ENCODE results near the gene NTHL1.
A peak's percentile ranks its signal among the peaks of the same experiment; 100 is the strongest.

The NTHL1 gene

DNA sequence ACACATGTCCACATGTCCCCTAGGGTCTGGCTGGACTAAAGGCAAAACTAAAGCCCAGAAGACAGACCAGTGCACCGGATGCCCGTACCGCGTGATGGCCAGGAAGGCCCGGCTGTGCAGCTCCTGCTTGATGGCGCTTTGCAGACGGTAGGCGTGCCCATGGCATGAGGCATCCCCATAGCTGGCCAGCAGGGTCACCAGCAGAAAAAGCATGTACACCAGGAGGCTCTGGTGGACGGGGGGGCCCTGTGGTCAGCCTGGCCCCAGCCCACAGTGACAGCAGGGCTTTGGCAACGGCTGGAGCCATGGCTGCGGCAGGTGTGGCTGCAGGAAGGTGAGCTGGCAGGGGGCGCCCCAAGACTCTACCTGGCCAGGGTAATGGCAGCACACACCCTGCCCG, 45.2 kb upstream of the NTHL1 start:
- in situ Hi-C loops (cut with HindIII; ENCODE audit: low pct_ligation_motif_present, low sequenced_read_pairs): no loop called here
- TF ChIP-seq, protein P1, sequence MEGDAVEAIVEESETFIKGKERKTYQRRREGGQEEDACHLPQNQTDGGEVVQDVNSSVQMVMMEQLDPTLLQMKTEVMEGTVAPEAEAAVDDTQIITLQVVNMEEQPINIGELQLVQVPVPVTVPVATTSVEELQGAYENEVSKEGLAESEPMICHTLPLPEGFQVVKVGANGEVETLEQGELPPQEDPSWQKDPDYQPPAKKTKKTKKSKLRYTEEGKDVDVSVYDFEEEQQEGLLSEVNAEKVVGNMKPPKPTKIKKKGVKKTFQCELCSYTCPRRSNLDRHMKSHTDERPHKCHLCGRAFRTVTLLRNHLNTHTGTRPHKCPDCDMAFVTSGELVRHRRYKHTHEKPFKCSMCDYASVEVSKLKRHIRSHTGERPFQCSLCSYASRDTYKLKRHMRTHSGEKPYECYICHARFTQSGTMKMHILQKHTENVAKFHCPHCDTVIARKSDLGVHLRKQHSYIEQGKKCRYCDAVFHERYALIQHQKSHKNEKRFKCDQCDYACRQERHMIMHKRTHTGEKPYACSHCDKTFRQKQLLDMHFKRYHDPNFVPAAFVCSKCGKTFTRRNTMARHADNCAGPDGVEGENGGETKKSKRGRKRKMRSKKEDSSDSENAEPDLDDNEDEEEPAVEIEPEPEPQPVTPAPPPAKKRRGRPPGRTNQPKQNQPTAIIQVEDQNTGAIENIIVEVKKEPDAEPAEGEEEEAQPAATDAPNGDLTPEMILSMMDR (IDR thresholded peaks at IDR 0.05; ENCODE audit: low read depth, low read length, missing control alignments): no peak
- DNase-seq: no peak
- Histone ChIP-seq H3K4me3 (ENCODE audit: low read depth, low read length) (no peak overlapping the region), H3K27me3 (replicated peaks) (no peaks in the 10 kb centered on the region), H3K27ac (no peak overlapping the region), H3K36me3 (replicated peaks) (peaks cover 85% of the 10 kb centered on the region)

DNA sequence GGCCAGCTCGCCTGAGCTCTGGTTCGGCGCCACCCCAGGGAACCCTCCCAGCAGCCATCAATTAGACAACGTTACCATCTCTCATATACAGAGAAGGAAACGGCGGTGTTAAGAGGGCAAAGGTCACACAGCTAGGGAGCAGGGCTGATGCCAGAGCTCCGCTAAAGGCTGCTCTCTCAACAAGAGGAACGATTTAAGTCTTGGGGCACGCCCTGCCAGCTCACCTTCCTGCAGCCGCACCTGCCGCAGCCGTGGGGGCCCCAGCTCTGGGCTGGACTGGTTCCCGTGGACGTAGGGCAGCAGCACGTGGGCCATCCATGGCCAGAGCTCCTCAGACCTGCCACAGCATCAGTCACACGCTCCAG, 44.6 kb upstream of the NTHL1 start:
- no peaks in the 10 kb centered on the region for H3K27me3 ChIP-seq (replicated peaks)
- in situ Hi-C loops (cut with HindIII; ENCODE audit: low pct_ligation_motif_present, low sequenced_read_pairs): no loop called here
- DNase-seq: no peak
- TF ChIP-seq, protein P1 (IDR thresholded peaks at IDR 0.05; ENCODE audit: low read depth, low read length, missing control alignments): no peak
- H3K4me3 ChIP-seq (ENCODE audit: low read depth, low read length): no peak overlapping the region
- H3K36me3 ChIP-seq (replicated peaks): peaks cover 83% of the 10 kb centered on the region
- H3K27ac ChIP-seq: no peak overlapping the region

GRCh38 chr16:2091547-2092255, 44.1 kb upstream of the NTHL1 start:
- no peak for DNase-seq
- H3K27ac ChIP-seq: no peak overlapping the region
- peak overlapping the region; percentile 35 for H3K4me3 ChIP-seq (ENCODE audit: low read depth, low read length)
- TF ChIP-seq, protein P1 (IDR thresholded peaks at IDR 0.05; ENCODE audit: low read depth, low read length, missing control alignments): no peak
- peaks cover 83% of the 10 kb centered on the region for H3K36me3 ChIP-seq (replicated peaks)
- no peaks in the 10 kb centered on the region for H3K27me3 ChIP-seq (replicated peaks)
- in situ Hi-C loops (cut with HindIII; ENCODE audit: low pct_ligation_motif_present, low sequenced_read_pairs): no loop called here

DNA sequence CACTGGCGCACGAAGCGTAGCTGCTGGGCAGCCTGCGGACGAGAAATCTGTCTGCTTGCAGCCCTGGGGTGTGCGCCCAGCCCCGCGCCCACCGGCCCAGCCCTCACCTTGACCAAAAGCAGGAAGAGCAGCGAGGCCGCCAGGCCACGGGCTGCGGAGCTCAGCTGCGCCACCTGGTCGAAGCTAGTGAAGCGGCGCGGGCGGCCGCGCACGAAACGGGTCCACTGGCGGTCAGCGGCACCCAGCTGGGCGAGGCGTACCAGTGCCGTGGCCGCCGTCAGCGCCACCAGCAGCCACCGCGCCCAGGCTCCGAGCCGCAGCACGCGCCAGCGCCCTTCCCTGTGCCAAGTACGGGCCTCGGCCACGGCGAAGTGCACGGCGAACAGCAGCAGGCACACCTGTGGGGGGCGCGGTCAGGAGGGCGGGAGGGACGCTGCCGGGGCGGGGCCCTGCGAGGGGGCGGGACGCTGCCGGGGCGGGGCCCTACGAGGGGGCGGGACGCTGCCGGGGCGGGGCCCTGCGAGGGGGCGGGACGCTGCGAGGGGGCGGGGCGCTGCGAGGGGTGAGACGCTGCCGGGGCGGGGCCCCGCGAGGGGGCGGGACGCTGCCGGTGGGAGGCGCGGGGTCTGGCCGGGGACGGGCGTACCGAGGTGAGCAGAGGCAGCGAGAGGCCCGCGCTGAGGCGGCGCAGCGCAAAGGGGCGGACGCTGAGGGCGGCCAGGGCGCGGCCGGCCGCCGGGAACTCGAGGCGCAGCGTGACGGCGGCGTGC, 43.3 kb upstream of the NTHL1 start:
- peaks cover 83% of the 10 kb centered on the region for H3K36me3 ChIP-seq (replicated peaks)
- H3K27ac ChIP-seq: no peak overlapping the region
- no peaks in the 10 kb centered on the region for H3K27me3 ChIP-seq (replicated peaks)
- no peak overlapping the region for H3K4me3 ChIP-seq (ENCODE audit: low read depth, low read length)
- in situ Hi-C loops (cut with HindIII; ENCODE audit: low pct_ligation_motif_present, low sequenced_read_pairs): no loop called here
- DNase-seq: peak; percentile 17
- TF ChIP-seq, protein P1 (IDR thresholded peaks at IDR 0.05; ENCODE audit: low read depth, low read length, missing control alignments): no peak

GRCh38 chr16:2090481-2090776, 42.8 kb upstream of the NTHL1 start:
- TF ChIP-seq, protein P1 (IDR thresholded peaks at IDR 0.05; ENCODE audit: low read depth, low read length, missing control alignments): no peak
- no peak overlapping the region for H3K4me3 ChIP-seq (ENCODE audit: low read depth, low read length)
- H3K36me3 ChIP-seq (replicated peaks): peaks cover 79% of the 10 kb centered on the region
- in situ Hi-C loops (cut with HindIII; ENCODE audit: low pct_ligation_motif_present, low sequenced_read_pairs): no loop called here
- no peak for DNase-seq
- no peak overlapping the region for H3K27ac ChIP-seq
- H3K27me3 ChIP-seq (replicated peaks): no peaks in the 10 kb centered on the region

Data from brain microvascular endothelial cell (primary cell).